HL-60 (cell line): ENCODE measurements around the gene CD82.

Experiments used
- CTCF ChIP-seq: IDR thresholded peaks from one replicate; pipeline ENCODE4 v1.5.1; 2011; ENCODE audit warnings: low read length, control low read depth, inconsistent platforms; ENCODE audit not compliant: insufficient read depth
- GABPA ChIP-seq: IDR thresholded peaks from 2 replicates; pipeline ENCODE4 v1.6.1; 2012; ENCODE audit warnings: low read depth
- POLR2AphosphoS5 ChIP-seq: IDR thresholded peaks from 2 replicates; pipeline ENCODE4 v1.6.1; 2012; ENCODE audit warnings: low read depth
- REST ChIP-seq: IDR thresholded peaks from 2 replicates; pipeline ENCODE4 v1.6.1; 2012; ENCODE audit warnings: low read depth; ENCODE audit not compliant: insufficient replicate concordance
- SPI1 ChIP-seq: IDR thresholded peaks from 2 replicates; pipeline ENCODE4 v1.6.1; 2012; ENCODE audit warnings: low read depth, mild to moderate bottlenecking, borderline replicate concordance

GRCh38 chr11:44623341-44623730, 57.9 kb downstream of the CD82 start:
- TF ChIP-seq CTCF (no peak), GABPA (no peak), POLR2AphosphoS5 (no peak), REST (no peak), SPI1 (peak; percentile 68; the same call in 1 of the 2 replicates)
